Breast epithelium (tissue), 3 donors: ENCODE results near the gene ZNF397. TPM values are rescaled to one million over a fixed set of nuclear protein-coding genes. Genes with fewer than 3 reads are reported as not detected.

Experiments
- total RNA-seq, 3 donors: library from RNA; depleted of rRNA; stranded (reverse); fragments of >200 nt; gene quantifications; one replicate each; pipeline ENCODE4 v1.1.0, GENCODE V29; 2016

ZNF397 gene
- total RNA-seq, 3 donors from 2014 or later, result 27.2 to 44.5 (median 38.0) TPM

Other genes starting within 250 kb of the ZNF397 start
- gene MAPRE2, start 199.6 kb upstream of the ZNF397 start, total RNA-seq, result 10 to 100 TPM; 17.0 to 38.8 (median 21.3) TPM
- 10 to 100 TPM; 12.5 to 33.2 (median 21.3) TPM for gene ZSCAN30, start 49.2 kb downstream of the ZNF397 start, total RNA-seq
- gene ZNF24, start 103.4 kb downstream of the ZNF397 start, total RNA-seq, result 10 to 100 TPM; 39.0 to 79.0 (median 52.8) TPM
- gene ZNF396, start 136.3 kb downstream of the ZNF397 start, total RNA-seq, result 1 to 10 TPM; 2.4 to 7.8 (median 4.3) TPM